Diencephalon (tissue), 1 donor: ENCODE results near the gene MMP20. TPM values are rescaled to one million over a fixed set of nuclear protein-coding genes. Genes with fewer than 3 reads are reported as not detected.

ENCODE experiments used
- total RNA-seq: library from RNA; depleted of rRNA; stranded (reverse); fragments of >200 nt; gene quantifications from one replicate; pipeline ENCODE4 v1.2.3, GENCODE V29; 2014

Gene MMP20
- total RNA-seq = not detected

DNA sequence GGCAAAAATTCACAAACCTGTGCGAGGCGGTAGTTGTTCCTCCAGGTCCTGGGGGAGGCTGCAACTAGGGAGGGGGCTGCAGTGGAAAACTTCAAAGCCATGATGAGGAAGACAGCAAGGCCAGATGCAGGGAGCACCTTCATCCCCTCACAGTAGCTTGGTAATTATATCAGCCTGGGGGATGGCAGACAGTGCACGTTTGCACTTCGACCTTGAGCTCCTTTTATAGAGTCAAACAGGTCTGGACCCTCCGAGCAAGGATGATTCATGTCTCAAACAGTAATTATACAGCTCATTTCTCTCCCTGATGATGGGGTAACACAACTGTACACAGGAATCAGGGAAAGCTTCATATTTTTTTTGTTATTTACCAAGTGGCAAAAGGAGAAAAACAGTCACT lies at the start of gene MMP20:
Gene MMP20 (minus strand): TSS at position 156 of the 400 bp plus-strand sequence. CDS start 13 bp downstream, at position 143.

DNA sequence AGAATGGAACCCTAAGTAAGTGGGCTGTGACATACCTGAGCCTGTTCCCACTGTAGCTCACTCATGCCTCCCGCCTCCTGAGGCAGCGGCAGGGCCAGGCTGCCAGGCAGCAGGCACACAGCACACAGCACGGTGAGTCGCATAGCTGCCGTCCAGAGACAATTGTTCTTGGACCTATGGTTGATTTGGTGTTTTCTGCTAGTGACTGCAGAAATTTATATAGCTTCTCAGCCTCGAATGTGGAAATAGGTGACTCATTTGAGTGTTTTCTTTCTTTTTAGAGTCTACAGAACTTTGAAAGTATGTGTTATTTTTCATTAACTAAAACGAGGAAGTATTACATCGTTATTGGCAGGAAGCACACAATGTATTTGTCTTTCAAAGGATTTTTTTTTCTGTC lies 94.6 kb downstream of the MMP20 start, which contains the start of gene MMP7:
Gene MMP7 (minus strand): TSS at position 190 of the 400 bp plus-strand sequence. CDS start 47 bp downstream, at position 143.

Other genes with a start within 250 kb of the MMP20 start
- gene TMEM123, start 172.6 kb downstream of the MMP20 start, total RNA-seq = 152 TPM
- not detected for gene MMP7, start 94.6 kb downstream of the MMP20 start, total RNA-seq
- gene MMP27, start 80.4 kb upstream of the MMP20 start, total RNA-seq = not detected
- gene MMP8, start 99.6 kb upstream of the MMP20 start, total RNA-seq = 0.23 TPM
- 0.23 TPM for gene MMP10, start 155.3 kb upstream of the MMP20 start, total RNA-seq
- not detected for gene MMP1, start 172.8 kb upstream of the MMP20 start, total RNA-seq
- not detected for gene MMP3, start 218.3 kb upstream of the MMP20 start, total RNA-seq
- not detected for gene MMP12, start 249.7 kb upstream of the MMP20 start, total RNA-seq